Ovary (tissue), 3 donors: ENCODE measurements around the gene IBA57.

Experiments used
- CTCF ChIP-seq, 3 donors: fragments of 450-650 bp in 2 of 3; fragments of 200-600 bp in 1 of 3; IDR thresholded peaks; one replicate each; pipeline versions ENCODE4 v1.5.1 to v1.8.0; 2016 to 2022; ENCODE audit warnings: antibody characterized with exemption in 3 of 3, mild to moderate bottlenecking in 1 of 3
- POLR2A ChIP-seq: fragments of 450-650 bp; IDR thresholded peaks from one replicate; pipeline ENCODE4 v1.6.1; 2017; ENCODE audit warnings: antibody characterized with exemption, mild to moderate bottlenecking, moderate library complexity
- donor health status: DM: no; HTN: no; CAD: no.

GRCh38 chr1:228171221-228171891, 5.8 kb downstream of the IBA57 start:
- TF ChIP-seq POLR2A: no peak
- TF ChIP-seq CTCF (IDR thresholded peaks at IDR 0.05): no peak
